GM12878 (cell line): ENCODE data around the gene TRIM42. TPM values are rescaled to one million over a fixed set of nuclear protein-coding genes. Genes with fewer than 3 reads are reported as not detected.

Source experiments
- ATAC-seq: fragments of 200-7000 bp; cut with Tn5 transposase; 3 replicates; pipeline ENCODE4 v1.9.1; 2020; ENCODE audit warnings: mild to moderate bottlenecking, moderate library complexity
- BruUV-seq: library from RNA; stranded (reverse); fragments of 400-500 nt; replicated peaks from 2 replicates; lab custom pipeline; 2021; lab: Mats Ljungman, UMichigan
- CTCF ChIA-PET: fragments of 300-600 bp; sonication (Branson Sonifier 250); formaldehyde crosslinking; extraction: SDS; loops from one replicate; lab custom pipeline; 2021; ENCODE audit warnings: inconsistent platforms; lab: Yijun Ruan, JAX
- POLR2A ChIA-PET: fragments of 350-600 bp; formaldehyde crosslinking; extraction: SDS; loops from one replicate; lab custom pipeline; 2021; ENCODE audit warnings: inconsistent platforms; lab: Charles Lee
- RAD21 ChIA-PET: fragments of 300-600 bp; sonication (Branson Sonifier 250); formaldehyde crosslinking; loops from one replicate; lab custom pipeline; 2023; ENCODE audit warnings: antibody characterized with exemption; ENCODE audit not compliant: unreplicated experiment; lab: Charles Lee
- SMC1A ChIA-PET: fragments of 300-600 bp; sonication (Branson Sonifier 250); formaldehyde crosslinking; loops from one replicate; lab custom pipeline; 2023; ENCODE audit not compliant: unreplicated experiment, uncharacterized antibody; lab: Charles Lee
- DNase-seq: peaks from one replicate; pipeline ENCODE4 v3.0.0-alpha.2; 2011; ENCODE audit warnings: low read depth, low spot score
- FAIRE-seq: peaks from 3 replicates; lab custom pipeline; 2011; peaks lifted over from hg19 to GRCh38; lab: Jason Lieb, UNC
- H2AFZ ChIP-seq: 2 replicates; pipeline ENCODE4 v1.6.0; 2011; ENCODE audit warnings: low read depth, low read length, control low read depth; ENCODE audit not compliant: control insufficient read depth
- H3K27ac ChIP-seq: 2 replicates; pipeline ENCODE4 v1.5.1; 2011; ENCODE audit warnings: control low read depth; ENCODE audit not compliant: control insufficient read depth, insufficient read depth
- H3K27me3 ChIP-seq, 2 experiments: replicated peaks in 1 of 2; 2 replicates each; pipeline versions ENCODE4 v1.6.0 to v1.6.1; 2011; ENCODE audit warnings: low read length in 1 of 2; ENCODE audit not compliant: control insufficient read depth in 2 of 2, insufficient read depth in 2 of 2
- H3K36me3 ChIP-seq, 2 experiments: 2 replicates each; pipeline ENCODE4 v1.5.1; 2011; ENCODE audit warnings: low read length in 1 of 2; ENCODE audit not compliant: control insufficient read depth in 2 of 2, insufficient read depth in 2 of 2
- H3K4me1 ChIP-seq: 2 replicates; pipeline ENCODE4 v1.6.1; 2011; ENCODE audit warnings: mild to moderate bottlenecking, low read length, moderate library complexity, mixed read lengths; ENCODE audit not compliant: control insufficient read depth, insufficient read depth
- H3K4me2 ChIP-seq: 2 replicates; pipeline ENCODE4 v1.6.0; 2011; ENCODE audit warnings: control low read depth; ENCODE audit not compliant: control insufficient read depth, insufficient read depth
- H3K4me3 ChIP-seq: fragments of 200-600 bp; sonication (generic); 2 replicates; pipeline ENCODE4 v1.5.1; 2016
- H3K79me2 ChIP-seq: 2 replicates; pipeline ENCODE4 v1.6.0; 2011; ENCODE audit warnings: low read length; ENCODE audit not compliant: control insufficient read depth, insufficient read depth
- H3K9ac ChIP-seq: 2 replicates; pipeline ENCODE4 v1.8.0; 2011; ENCODE audit warnings: low read length, control low read depth, mixed read lengths; ENCODE audit not compliant: control insufficient read depth, insufficient read depth
- H3K9me3 ChIP-seq: replicated peaks from 3 replicates; pipeline ENCODE4 v1.5.1; 2011; ENCODE audit warnings: mild to moderate bottlenecking, low read length; ENCODE audit not compliant: control insufficient read depth, insufficient read depth
- H4K20me1 ChIP-seq: 2 replicates; pipeline ENCODE4 v1.6.0; 2011; ENCODE audit not compliant: control insufficient read depth, insufficient read depth
- BHLHE40 ChIP-seq, 2 experiments: fragments of 450-650 bp in 1 of 2; IDR thresholded peaks; 2 replicates each; pipeline ENCODE4 v1.6.1; 2011 to 2017; ENCODE audit warnings: low read depth in 2 of 2, borderline replicate concordance in 1 of 2, improper control_type of control experiment in 1 of 2, low read length in 1 of 2, mild to moderate bottlenecking in 1 of 2
- CBFB ChIP-seq: IDR thresholded peaks from 2 replicates; pipeline ENCODE4 v1.6.1; 2016; ENCODE audit warnings: antibody characterized with exemption, low read depth
- CHD2 ChIP-seq: IDR thresholded peaks from 2 replicates; pipeline ENCODE4 v1.6.1; 2011; ENCODE audit warnings: low read depth, low read length, improper control_type of control experiment, borderline replicate concordance
- DPF2 ChIP-seq: fragments of 450-650 bp; IDR thresholded peaks from 2 replicates; pipeline ENCODE4 v1.6.1; 2017; ENCODE audit warnings: mild to moderate bottlenecking
- IRF4 ChIP-seq: IDR thresholded peaks from 2 replicates; pipeline ENCODE4 v1.6.1; 2011; ENCODE audit warnings: low read depth, low read length
- RFX5 ChIP-seq: IDR thresholded peaks from 2 replicates; pipeline ENCODE4 v1.6.1; 2011; ENCODE audit warnings: low read depth, low read length, improper control_type of control experiment
- WGBS: methylation state at CpG from one replicate; pipeline ENCODE4 v1.1.6; 2016; ENCODE audit warnings: low lambda C conversion rate; ENCODE audit not compliant: insufficient replicate concordance, insufficient coverage; ENCODE audit errors: missing lambda C conversion rate; 5-methylcytosine and 5-hydroxymethylcytosine counted together
- in situ Hi-C: fragments of 300-500 bp; cut with MboI; formaldehyde crosslinking; loops from 9 replicates; pipeline ENCODE4 v1.14.3; 2018; ENCODE audit warnings: mixed read lengths
- intact Hi-C: fragments of 100-400 bp; cut with micrococcal nuclease; formaldehyde crosslinking; loops from one replicate; pipeline ENCODE4 v1.14.2; 2022; ENCODE audit not compliant: unreplicated experiment
- polyA plus RNA-seq, 11 experiments: library from polyadenylated mRNA; depleted of rRNA in 4 of 11; unstranded in 6 of 11; stranded (reverse) in 5 of 11; fragments of >200 nt; fragmentation: Nextera tagmentation in 4 of 11; fragmentation: Illumina TruSeq in 1 of 11; extraction: Ambion mirVana in 4 of 11; extraction: Trizol in 1 of 11; gene quantifications; 1 replicate in 1 of 11; 2 replicates in 10 of 11; pipeline versions ENCODE4 v1.2.1 to v1.2.3, GENCODE V29; 2011 to 2016; ENCODE audit warnings: inconsistent platforms in 2 of 11, missing spikeins in 2 of 11, low read depth in 1 of 11
- total RNA-seq, 4 experiments: library from RNA; depleted of rRNA in 3 of 4; stranded (reverse); fragments of >200 nt in 3 of 4; fragmentation: Illumina TruSeq in 1 of 4; extraction: Trizol in 1 of 4; gene quantifications; 2 replicates each; pipeline versions ENCODE4 v1.2.1 to v1.2.3, GENCODE V29; 2013 to 2021
- TF ChIP-seq, protein P1 (sequence below): fragments of 450-650 bp; IDR thresholded peaks from 2 replicates; pipeline ENCODE4 v1.6.1; 2017; ENCODE audit warnings: borderline replicate concordance
- TF ChIP-seq, protein P2 (sequence below): fragments of 450-650 bp; IDR thresholded peaks from 2 replicates; pipeline ENCODE4 v1.6.1; 2018; ENCODE audit warnings: borderline replicate concordance, mild to moderate bottlenecking; ENCODE audit not compliant: partially characterized antibody
- TF ChIP-seq, protein P3 (sequence below): fragments of 450-650 bp; IDR thresholded peaks from 2 replicates; pipeline ENCODE4 v1.6.1; 2016; ENCODE audit warnings: mild to moderate bottlenecking
- TF ChIP-seq, protein P4 (sequence below): IDR thresholded peaks from 2 replicates; pipeline ENCODE4 v1.6.1; 2011; ENCODE audit warnings: borderline replicate concordance, low read depth, mild to moderate bottlenecking, moderate library complexity, mixed read lengths, low read length; ENCODE audit not compliant: insufficient read depth; ENCODE audit errors: extremely low read length

Gene TRIM42
- total and polyA plus RNA-seq, 10 of the 15 experiments (the other 5 are each of a cell fraction or from before 2014, with no cell fraction given): 0.03 TPM; not detected in 9

DNA sequence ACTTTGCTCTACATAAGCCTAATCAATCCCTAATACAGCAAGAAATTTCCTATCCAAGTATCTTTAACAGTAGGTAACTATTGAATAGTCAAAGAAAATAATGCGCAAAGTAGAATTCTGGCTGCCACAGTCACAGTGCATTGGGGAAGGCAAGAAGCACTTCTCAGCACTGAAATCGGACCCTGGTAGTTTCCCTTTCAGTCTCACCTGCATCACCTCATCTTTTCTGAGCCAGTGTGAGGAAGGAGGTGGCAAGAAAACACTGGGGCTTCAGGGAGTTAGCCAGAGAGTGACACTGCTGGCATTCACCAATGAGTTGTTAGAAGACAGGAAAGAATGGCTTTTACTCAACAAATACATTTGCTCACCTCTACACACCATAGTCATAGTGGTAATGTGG lies 8.3 kb downstream of the TRIM42 start:
- H3K9me3 ChIP-seq: no peaks in the 10 kb centered on the region
- no peak overlapping the region for H3K4me3 ChIP-seq
- DNase-seq: no peak
- ChIA-PET CTCF (interaction anchor here (1.1 kb wide), 1 partner anchor 23 kb away, joined by 3 read pairs; no protein-coding TSS in a partner anchor), SMC1A (interaction anchor here (1.2 to 2.3 kb wide), 2 partner anchors 10 to 11 kb away, joined by 3 to 7 read pairs; no protein-coding TSS in a partner anchor), RAD21 (interaction anchor here (1.0 kb wide), 1 partner anchor 11 kb away, joined by 3 read pairs; no protein-coding TSS in a partner anchor), POLR2A (no interaction called here)
- H3K79me2 ChIP-seq: no peaks in the 10 kb centered on the region
- in situ Hi-C loops (no loop called here), intact Hi-C loops (no loop called here)
- FAIRE-seq: no peak
- no peak; the same call in 1 of the 3 replicates for ATAC-seq
- H3K36me3 ChIP-seq: no peaks in the 10 kb centered on the region
- no peak for TF ChIP-seq CHD2
- H3K27ac ChIP-seq: no peak overlapping the region
- no peak overlapping the region for H2AFZ ChIP-seq
- no peak overlapping the region for H3K9ac ChIP-seq
- WGBS: 39% methylated on average over 2 of the region's 2 CpGs
- BruUV-seq: no TSS peak
- no peaks in the 10 kb centered on the region for H3K4me1 ChIP-seq
- H3K4me2 ChIP-seq: no peak overlapping the region
- no peaks in the 10 kb centered on the region for H3K27me3 ChIP-seq
- H4K20me1 ChIP-seq: no peaks in the 10 kb centered on the region

DNA sequence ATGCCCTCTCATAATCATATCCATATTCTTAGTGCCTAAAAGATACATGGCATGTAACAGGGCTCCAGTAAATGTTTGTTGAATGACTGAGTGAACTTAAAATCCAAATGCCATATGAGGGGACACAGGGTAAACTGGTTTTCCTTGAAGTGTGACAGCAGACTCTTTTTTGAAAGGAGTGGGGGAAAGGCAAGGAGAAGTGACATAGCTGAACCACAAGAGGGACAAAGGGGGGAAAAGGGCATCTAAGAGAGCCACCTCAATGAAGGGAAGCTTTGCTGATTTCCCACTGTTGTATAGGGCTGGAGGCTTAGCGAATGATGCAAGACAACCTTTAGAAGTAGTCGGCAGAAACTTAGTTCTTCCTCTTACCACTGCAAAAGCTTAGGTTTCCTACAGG lies 9.1 kb downstream of the TRIM42 start:
- no peak for FAIRE-seq
- H3K4me2 ChIP-seq: no peak overlapping the region
- no peak for ATAC-seq
- no peaks in the 10 kb centered on the region for H3K79me2 ChIP-seq
- H2AFZ ChIP-seq: no peak overlapping the region
- H3K4me3 ChIP-seq: no peak overlapping the region
- no peak overlapping the region for H3K27ac ChIP-seq
- ChIA-PET RAD21 (no interaction called here), CTCF (interaction anchor here (1.1 kb wide), 1 partner anchor 23 kb away, joined by 3 read pairs; no protein-coding TSS in a partner anchor), SMC1A (interaction anchor here (2.3 kb wide), 1 partner anchor 11 kb away, joined by 7 read pairs; no protein-coding TSS in a partner anchor), POLR2A (no interaction called here)
- no peaks in the 10 kb centered on the region for H3K4me1 ChIP-seq
- intact Hi-C loops: no loop called here
- TF ChIP-seq, protein P1, sequence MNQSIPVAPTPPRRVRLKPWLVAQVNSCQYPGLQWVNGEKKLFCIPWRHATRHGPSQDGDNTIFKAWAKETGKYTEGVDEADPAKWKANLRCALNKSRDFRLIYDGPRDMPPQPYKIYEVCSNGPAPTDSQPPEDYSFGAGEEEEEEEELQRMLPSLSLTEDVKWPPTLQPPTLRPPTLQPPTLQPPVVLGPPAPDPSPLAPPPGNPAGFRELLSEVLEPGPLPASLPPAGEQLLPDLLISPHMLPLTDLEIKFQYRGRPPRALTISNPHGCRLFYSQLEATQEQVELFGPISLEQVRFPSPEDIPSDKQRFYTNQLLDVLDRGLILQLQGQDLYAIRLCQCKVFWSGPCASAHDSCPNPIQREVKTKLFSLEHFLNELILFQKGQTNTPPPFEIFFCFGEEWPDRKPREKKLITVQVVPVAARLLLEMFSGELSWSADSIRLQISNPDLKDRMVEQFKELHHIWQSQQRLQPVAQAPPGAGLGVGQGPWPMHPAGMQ: no peak
- TF ChIP-seq, protein P2, sequence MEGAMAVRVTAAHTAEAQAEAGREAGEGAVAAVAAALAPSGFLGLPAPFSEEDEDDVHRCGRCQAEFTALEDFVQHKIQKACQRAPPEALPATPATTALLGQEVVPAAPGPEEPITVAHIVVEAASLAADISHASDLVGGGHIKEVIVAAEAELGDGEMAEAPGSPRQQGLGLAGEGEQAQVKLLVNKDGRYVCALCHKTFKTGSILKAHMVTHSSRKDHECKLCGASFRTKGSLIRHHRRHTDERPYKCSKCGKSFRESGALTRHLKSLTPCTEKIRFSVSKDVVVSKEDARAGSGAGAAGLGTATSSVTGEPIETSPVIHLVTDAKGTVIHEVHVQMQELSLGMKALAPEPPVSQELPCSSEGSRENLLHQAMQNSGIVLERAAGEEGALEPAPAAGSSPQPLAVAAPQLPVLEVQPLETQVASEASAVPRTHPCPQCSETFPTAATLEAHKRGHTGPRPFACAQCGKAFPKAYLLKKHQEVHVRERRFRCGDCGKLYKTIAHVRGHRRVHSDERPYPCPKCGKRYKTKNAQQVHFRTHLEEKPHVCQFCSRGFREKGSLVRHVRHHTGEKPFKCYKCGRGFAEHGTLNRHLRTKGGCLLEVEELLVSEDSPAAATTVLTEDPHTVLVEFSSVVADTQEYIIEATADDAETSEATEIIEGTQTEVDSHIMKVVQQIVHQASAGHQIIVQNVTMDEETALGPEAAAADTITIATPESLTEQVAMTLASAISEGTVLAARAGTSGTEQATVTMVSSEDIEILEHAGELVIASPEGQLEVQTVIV: no peak
- no peak for TF ChIP-seq CBFB
- TF ChIP-seq, protein P3, sequence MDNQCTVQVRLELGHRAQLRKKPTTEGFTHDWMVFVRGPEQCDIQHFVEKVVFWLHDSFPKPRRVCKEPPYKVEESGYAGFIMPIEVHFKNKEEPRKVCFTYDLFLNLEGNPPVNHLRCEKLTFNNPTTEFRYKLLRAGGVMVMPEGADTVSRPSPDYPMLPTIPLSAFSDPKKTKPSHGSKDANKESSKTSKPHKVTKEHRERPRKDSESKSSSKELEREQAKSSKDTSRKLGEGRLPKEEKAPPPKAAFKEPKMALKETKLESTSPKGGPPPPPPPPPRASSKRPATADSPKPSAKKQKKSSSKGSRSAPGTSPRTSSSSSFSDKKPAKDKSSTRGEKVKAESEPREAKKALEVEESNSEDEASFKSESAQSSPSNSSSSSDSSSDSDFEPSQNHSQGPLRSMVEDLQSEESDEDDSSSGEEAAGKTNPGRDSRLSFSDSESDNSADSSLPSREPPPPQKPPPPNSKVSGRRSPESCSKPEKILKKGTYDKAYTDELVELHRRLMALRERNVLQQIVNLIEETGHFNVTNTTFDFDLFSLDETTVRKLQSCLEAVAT: no peak
- no peak for TF ChIP-seq BHLHE40 (IDR thresholded peaks at IDR 0.05; ENCODE audit: borderline replicate concordance in 1 of 2, low read depth in 2 of 2, low read length in 1 of 2)
- TF ChIP-seq IRF4: no peak
- TF ChIP-seq DPF2: no peak
- no peak for TF ChIP-seq RFX5
- TF ChIP-seq, protein P4, sequence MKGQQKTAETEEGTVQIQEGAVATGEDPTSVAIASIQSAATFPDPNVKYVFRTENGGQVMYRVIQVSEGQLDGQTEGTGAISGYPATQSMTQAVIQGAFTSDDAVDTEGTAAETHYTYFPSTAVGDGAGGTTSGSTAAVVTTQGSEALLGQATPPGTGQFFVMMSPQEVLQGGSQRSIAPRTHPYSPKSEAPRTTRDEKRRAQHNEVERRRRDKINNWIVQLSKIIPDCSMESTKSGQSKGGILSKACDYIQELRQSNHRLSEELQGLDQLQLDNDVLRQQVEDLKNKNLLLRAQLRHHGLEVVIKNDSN: no peak
- H3K9me3 ChIP-seq: no peaks in the 10 kb centered on the region
- DNase-seq: no peak
- in situ Hi-C loops: no loop called here
- no peaks in the 10 kb centered on the region for H4K20me1 ChIP-seq
- no peaks in the 10 kb centered on the region for H3K36me3 ChIP-seq
- no peak overlapping the region for H3K9ac ChIP-seq
- WGBS: 64% methylated on average over 2 of the region's 2 CpGs
- H3K27me3 ChIP-seq: no peaks in the 10 kb centered on the region
- no TSS peak for BruUV-seq
